Right hindlimb (tissue), 1 donor: ENCODE results near the gene CXCL12.

Source experiments
- DNase-seq: peaks from one replicate; pipeline ENCODE4 v3.0.0-alpha.2; 2018

The CXCL12 gene

GRCh38 chr10:44385026-44385695 is at the start of gene CXCL12:
Gene CXCL12 (minus strand): TSS chr10:44385097. CDS start chr10:44385005, 92 bp downstream.
- DNase-seq: peak; percentile 82

GRCh38 chr10:44427479-44427878 is 42.6 kb upstream of the CXCL12 start:
- DNase-seq: no peak

- no peak for DNase-seq
These were observed 42.1 kb upstream of the CXCL12 start for GRCh38 chr10:44427037-44427436.

GRCh38 chr10:44426247-44427034 is 41.5 kb upstream of the CXCL12 start:
- DNase-seq: no peak

GRCh38 chr10:44425466-44425865 is 40.6 kb upstream of the CXCL12 start:
- no peak for DNase-seq

- no peak for DNase-seq
These were observed 40.1 kb upstream of the CXCL12 start for GRCh38 chr10:44424957-44425356.

- DNase-seq: no peak
These were observed 39.4 kb upstream of the CXCL12 start for GRCh38 chr10:44424298-44424697.

GRCh38 chr10:44422570-44423101 is 37.7 kb upstream of the CXCL12 start:
- peak; percentile 88 for DNase-seq

- DNase-seq: no peak
These were observed 37.3 kb upstream of the CXCL12 start for GRCh38 chr10:44422153-44422552.

GRCh38 chr10:44419790-44420549 is 35.1 kb upstream of the CXCL12 start:
- DNase-seq: no peak

- no peak for DNase-seq
These were observed 33.7 kb upstream of the CXCL12 start for GRCh38 chr10:44418637-44419036.

- peak; percentile 4 for DNase-seq
These were observed 32.9 kb upstream of the CXCL12 start for GRCh38 chr10:44417761-44418160.

- peak; percentile 20 for DNase-seq
These were observed 32.0 kb upstream of the CXCL12 start for GRCh38 chr10:44416936-44417335.

GRCh38 chr10:44416021-44416771 is 31.3 kb upstream of the CXCL12 start:
- DNase-seq: peak; percentile 72

GRCh38 chr10:44415121-44415520 is 30.2 kb upstream of the CXCL12 start:
- no peak for DNase-seq

- no peak for DNase-seq
These were observed 28.5 kb upstream of the CXCL12 start for GRCh38 chr10:44413416-44413815.

GRCh38 chr10:44411251-44411650 is 26.4 kb upstream of the CXCL12 start:
- DNase-seq: peak; percentile 3

GRCh38 chr10:44404741-44405437 is 20.0 kb upstream of the CXCL12 start:
- DNase-seq: no peak

- no peak for DNase-seq
These were observed 17.7 kb upstream of the CXCL12 start for GRCh38 chr10:44402465-44403195.

GRCh38 chr10:44400541-44400940 is 15.6 kb upstream of the CXCL12 start:
- DNase-seq: no peak
